Stimulated activated CD8-positive, alpha-beta memory T cell treated with anti-CD3 and anti-CD28 coated beads, Interleukin-4, amount 100 ng/mL, for 24 hours (primary cell): ENCODE measurements around the gene PRKD2.
"Not testable (repeated sequence)": the region's sequence is repeated elsewhere in the genome, so short reads cannot be mapped to it uniquely, and the experiment has no call there.

ENCODE experiments used
- DNase-seq: peaks from one replicate; pipeline ENCODE4 v3.0.0-alpha.2; 2020; ENCODE audit warnings: low read depth

PRKD2 gene

GRCh38 chr19:46717034-46717715 lies at the start of gene PRKD2:
TSS of gene PRKD2 (minus strand) at chr19:46717114. CDS start at chr19:46716370, 744 bp downstream.
- peak; percentile 88 for DNase-seq

DNA sequence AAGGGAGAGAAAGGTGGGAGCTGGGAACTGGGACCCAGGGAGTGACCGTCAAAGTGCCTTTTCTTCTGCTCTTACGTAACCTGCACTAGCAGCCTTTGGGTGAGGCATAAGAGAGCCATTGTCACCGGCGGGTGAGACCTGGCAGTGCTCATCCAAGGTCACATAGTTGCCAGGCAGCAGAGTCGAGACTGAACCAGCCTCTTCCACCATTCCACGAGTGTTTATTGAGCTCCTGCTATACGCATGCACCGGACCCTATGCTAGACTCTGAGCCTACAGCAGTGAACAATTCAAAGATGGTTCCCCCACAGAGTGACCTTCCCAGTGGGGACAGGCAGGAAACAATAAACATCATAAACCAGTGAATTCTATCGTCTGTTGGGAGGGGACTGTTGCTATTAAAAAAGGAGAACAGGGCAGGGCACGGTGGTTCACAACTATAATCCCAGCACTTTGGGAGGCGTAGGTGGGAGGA lies 47.9 kb upstream of the PRKD2 start:
- no peak for DNase-seq

GRCh38 chr19:46762245-46762890 lies 45.5 kb upstream of the PRKD2 start:
- DNase-seq, result no peak

DNA sequence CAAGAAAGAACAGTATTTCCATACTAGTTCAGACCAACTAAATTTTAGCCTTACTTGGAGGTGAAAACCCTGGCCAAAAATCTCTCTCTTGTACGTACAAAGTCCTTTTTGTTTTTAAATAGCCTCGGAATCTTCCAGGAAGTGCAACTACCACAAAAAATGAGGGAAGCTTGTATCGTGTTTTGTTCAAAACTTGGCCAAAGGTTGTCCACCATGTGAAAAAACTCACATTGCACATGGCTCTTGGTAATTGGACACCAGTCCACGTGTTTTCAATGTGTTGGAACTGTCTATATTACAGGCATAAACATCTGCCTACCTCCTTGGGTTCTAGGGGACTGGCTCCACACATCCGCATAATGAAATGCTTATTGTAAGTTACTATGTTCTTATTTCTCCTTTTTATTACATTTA lies 44.5 kb upstream of the PRKD2 start:
- no peak for DNase-seq

GRCh38 chr19:46760897-46761296 lies 44.0 kb upstream of the PRKD2 start:
- not testable (repeated sequence) for DNase-seq

GRCh38 chr19:46760363-46760762 lies 43.4 kb upstream of the PRKD2 start:
- no peak for DNase-seq

DNA sequence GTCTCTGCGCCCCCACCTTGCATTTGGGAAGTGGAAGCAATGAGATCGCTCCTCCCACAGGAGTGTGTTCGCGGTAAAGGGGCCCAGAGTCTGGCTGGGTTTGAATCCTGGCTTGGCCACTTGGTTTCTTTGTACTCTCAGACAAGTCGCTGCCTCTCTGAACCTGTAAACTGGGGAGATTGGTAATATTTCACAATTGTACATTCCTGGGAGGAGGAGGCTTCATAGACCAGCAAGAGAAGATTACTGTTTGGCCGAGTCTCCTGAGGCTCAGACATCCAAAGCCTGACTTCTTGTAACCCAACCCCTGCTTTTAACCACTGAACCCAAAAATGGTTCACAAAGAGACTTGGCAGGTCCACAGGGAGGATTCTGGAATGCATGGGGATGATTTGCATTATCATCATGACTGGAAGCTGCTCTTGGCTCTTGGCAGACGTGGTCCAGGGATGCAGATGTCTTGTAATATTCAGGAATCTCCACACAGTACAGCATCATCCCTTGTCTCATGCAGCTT lies 43.0 kb upstream of the PRKD2 start:
- no peak for DNase-seq

- no peak for DNase-seq
These were observed 42.3 kb upstream of the PRKD2 start for GRCh38 chr19:46759206-46759605.

GRCh38 chr19:46756544-46756888 lies 39.6 kb upstream of the PRKD2 start:
- no peak for DNase-seq

DNA sequence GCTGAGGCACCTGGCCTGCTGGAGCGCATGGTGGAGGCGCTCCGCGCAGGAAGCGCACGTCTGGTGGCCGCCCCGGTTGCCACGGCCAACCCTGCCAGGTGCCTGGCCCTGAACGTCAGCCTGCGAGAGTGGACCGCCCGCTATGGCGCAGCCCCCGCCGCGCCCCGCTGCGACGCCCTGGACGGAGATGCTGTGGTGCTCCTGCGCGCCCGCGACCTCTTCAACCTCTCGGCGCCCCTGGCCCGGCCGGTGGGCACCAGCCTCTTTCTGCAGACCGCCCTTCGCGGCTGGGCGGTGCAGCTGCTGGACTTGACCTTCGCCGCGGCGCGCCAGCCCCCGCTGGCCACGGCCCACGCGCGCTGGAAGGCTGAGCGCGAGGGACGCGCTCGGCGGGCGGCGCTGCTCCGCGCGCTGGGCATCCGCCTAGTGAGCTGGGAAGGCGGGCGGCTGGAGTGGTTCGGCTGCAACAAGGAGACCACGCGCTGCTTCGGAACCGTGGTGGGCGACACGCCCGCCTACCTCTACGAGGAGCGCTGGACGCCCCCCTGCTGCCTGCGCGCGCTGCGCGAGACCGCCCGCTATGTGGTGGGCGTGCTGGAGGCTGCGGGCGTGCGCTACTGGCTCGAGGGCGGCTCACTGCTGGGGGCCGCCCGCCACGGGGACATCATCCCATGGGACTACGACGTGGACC lies 39.1 kb upstream of the PRKD2 start:
- no peak for DNase-seq

GRCh38 chr19:46755077-46755852 lies 38.4 kb upstream of the PRKD2 start:
- DNase-seq, result no peak

- DNase-seq, result peak; percentile 39
These were observed 36.7 kb upstream of the PRKD2 start for GRCh38 chr19:46753420-46754155.

DNA sequence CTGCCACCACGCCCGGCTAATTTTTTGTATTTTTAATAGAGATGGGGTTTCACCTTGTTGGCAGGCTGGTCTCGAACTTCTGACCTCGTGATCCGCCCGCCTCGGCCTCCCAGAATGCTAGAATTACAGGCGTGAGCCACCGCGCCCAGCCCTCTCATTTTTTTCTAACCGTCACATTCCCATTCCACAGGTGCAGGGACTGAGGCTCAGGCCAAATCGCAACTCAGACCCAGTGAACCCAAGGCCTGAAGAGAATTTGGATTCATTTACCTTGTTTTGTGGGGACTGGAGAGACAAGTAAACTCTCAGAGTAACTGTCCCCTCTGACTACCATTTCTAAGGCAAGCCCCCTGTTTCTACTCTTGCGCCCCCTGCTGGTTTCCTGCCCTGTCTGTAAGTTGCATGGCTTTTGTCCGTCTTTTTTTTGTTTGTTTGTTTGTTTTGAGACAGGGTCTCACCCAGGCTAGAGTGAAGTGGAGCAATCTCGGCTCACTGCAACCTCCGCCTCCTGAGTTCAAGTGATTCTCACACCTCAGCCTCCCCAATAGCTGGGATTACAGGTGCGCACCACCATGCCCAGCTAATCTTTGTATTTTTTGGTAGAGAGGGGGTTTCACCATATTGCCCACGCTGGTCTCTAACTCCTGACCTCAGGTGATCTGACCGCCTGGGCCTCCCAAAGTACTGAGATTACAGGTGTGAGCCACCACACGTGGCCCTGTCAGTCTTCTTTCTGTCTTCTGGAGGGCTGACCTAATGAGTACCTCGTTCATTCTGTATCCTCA lies 31.6 kb upstream of the PRKD2 start:
- DNase-seq, result peak; percentile 63

DNA sequence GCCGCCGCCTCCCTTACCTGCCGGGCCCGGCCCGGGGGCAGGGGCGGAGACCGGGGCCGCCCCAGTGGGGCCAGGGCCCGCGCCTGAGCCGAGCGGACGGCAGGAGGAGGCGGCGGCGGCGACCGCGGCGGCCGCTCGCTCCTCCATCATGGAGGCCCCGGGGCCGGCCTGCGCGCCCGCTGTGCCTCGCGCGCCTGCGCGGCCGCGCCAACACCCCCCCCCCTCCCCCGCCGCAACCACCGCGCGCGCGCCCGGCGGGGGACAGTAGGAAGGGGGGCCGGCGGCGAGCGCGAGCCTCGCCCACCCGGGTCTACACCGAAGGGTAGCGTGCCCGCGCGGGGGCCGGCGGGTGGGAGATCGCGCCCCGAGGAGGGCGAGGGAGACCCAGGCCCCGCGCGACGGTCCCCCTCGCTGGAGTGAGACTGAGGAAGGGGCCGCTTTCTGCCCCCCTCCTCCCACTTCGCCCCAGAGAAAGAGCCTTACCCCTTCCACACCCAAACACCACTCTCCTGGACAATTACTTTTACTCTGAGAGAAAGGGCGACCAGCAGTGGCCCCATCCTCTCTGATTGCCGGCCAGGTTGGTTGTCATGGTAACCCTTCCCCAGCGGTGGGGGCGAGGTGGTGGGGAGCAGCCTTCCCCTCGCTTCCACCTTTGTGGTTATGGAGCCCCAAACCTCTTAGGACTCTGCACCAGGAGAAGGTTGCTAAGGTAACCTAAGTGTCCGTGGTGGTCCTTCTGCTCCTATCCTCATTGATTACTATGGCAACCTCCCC lies 29.6 kb upstream of the PRKD2 start, which contains the start of gene STRN4:
TSS of gene STRN4 (minus strand) at position 170 of the 777 bp plus-strand sequence. CDS start at position 150, 20 bp downstream.
- peak; percentile 43 for DNase-seq

DNA sequence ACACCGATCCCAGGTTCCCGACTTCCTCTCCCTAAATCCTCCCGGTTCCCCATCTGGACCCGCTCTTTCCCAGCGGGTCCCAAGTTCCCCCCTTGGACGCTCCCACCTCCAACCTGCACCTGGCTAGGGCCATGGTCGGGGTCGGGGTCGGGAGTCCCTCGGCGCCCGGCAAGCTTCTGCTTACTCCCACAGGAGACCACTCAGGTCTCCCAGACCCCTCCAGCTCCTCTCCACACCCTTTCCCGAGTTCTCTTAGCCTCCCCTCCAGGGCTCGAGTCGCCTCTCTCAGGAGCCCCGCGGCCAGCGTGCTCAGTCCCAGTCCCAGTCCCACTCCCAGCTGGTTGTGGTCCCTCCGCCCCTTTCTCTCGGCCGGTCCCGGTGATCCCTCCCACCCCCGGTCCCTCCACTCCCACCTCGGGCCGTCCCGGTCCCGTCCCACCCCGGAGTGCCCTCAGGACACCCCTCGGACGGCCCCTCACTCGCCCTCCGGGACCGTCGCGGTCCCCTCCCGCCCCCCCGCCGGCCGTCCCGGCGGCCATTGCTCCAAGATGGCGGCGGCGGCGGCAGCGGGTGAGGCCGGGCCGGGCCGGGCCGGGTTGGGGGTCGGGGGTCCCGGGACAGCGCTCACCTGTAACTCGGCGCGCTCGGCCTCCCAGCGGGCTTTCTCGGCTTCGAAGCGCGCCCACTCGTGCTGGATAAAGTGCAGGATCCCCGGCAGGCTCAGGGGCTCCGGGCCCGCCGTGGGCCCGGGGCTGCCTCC lies 28.8 kb upstream of the PRKD2 start, which contains the start of gene FKRP:
TSS of gene FKRP (plus strand) at position 537 of the 760 bp plus-strand sequence. CDS start 9,394 bp downstream, outside the sequence.
- peak; percentile 19 for DNase-seq

DNA sequence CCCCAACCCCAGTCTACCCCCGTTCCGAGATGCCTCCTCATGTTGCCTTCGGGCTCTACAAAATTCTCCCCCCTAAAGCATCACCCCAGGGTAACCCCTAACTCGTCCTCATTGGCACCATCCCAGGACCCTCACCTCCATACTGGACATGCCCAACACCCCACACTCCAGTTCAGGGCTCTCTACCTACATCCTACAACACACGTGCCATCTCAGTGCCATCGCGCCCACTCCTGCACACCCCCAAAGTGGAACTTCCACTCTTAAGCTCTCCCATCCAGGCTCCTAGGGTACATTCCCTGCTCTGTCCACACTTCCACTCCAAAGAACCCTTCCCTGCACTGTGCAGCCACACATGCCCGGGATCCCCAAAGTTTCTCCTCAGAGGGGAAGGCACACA lies 28.1 kb upstream of the PRKD2 start:
- DNase-seq, result no peak

DNA sequence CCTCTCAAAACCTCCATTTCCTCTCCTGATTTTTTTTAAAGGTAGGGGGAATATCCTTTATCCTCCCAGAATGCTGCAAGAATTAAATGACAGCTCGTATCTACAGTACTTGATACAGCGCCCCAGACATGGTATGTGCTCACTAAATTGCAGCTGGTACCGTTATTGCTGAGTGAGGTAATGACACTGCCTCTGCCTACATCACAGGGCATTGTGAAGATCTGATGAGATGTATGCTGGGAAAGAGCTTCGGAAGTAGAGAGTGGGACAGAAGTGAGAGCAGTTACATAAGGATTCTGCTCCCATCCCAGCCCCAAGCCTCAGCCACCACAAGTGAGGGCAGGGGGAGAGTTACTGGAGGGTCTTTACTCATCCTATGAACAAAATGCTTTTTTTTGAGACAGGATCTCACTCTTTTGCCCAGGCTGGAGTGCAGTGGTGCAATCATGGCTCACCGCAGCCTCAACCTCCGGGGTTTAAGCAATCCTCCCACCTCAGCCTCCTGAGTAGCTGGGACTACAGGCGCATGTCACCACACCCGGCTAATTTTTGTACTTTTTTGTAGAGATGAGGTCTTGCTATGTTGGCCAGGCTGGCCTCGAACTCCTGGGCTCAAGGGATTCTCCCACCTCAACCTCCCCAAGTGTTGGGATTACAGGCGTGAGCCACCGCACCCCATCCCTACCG lies 27.2 kb upstream of the PRKD2 start:
- no peak for DNase-seq

GRCh38 chr19:46742926-46743480 lies 26.1 kb upstream of the PRKD2 start:
- no peak for DNase-seq
